GM20431 (cell line): ENCODE data around the gene STRADB.
"Not testable (repeated sequence)": the region's sequence is repeated elsewhere in the genome, so short reads cannot be mapped to it uniquely, and the experiment has no call there.

Experiments
- in situ Hi-C: fragments of 300-500 bp; cut with MseI, MboI; formaldehyde crosslinking; loops from one replicate; pipeline ENCODE4 v1.15.0; 2020; ENCODE audit warnings: low sequenced_read_pairs; ENCODE audit not compliant: unreplicated experiment

Gene STRADB

GRCh38 chr2:201429835-201430234 lies 21.7 kb upstream of the STRADB start:
- in situ Hi-C loops, result not testable (repeated sequence)

- in situ Hi-C loops, result not testable (repeated sequence)
Measured at GRCh38 chr2:201430322-201430721, 21.2 kb upstream of the STRADB start.

GRCh38 chr2:201430839-201431238 lies 20.7 kb upstream of the STRADB start:
- in situ Hi-C loops, result no loop called here

GRCh38 chr2:201432038-201432620 lies 19.4 kb upstream of the STRADB start:
- in situ Hi-C loops, result no loop called here

GRCh38 chr2:201432621-201433393 lies 18.7 kb upstream of the STRADB start:
- in situ Hi-C loops, result no loop called here

- in situ Hi-C loops, result no loop called here
Measured at GRCh38 chr2:201433394-201433995, 18.0 kb upstream of the STRADB start.

GRCh38 chr2:201436141-201436540 lies 15.4 kb upstream of the STRADB start:
- in situ Hi-C loops, result no loop called here

- in situ Hi-C loops, result not testable (repeated sequence)
Measured at GRCh38 chr2:201439336-201439922, 12.1 kb upstream of the STRADB start.

- in situ Hi-C loops, result no loop called here
Measured at GRCh38 chr2:201440182-201440581, 11.4 kb upstream of the STRADB start.

- in situ Hi-C loops, result no loop called here
Measured at GRCh38 chr2:201441409-201441808, 10.1 kb upstream of the STRADB start.

GRCh38 chr2:201444746-201445465 lies 6.6 kb upstream of the STRADB start:
- in situ Hi-C loops, result no loop called here

GRCh38 chr2:201447086-201447485 lies 4.5 kb upstream of the STRADB start:
- in situ Hi-C loops, result no loop called here

GRCh38 chr2:201448061-201448460 lies 3.5 kb upstream of the STRADB start:
- in situ Hi-C loops, result no loop called here

GRCh38 chr2:201448701-201449100 lies 2.8 kb upstream of the STRADB start:
- in situ Hi-C loops, result no loop called here

GRCh38 chr2:201450954-201451291 lies 617 bp upstream of the STRADB start:
- in situ Hi-C loops, result no loop called here

- in situ Hi-C loops, result no loop called here
Measured at GRCh38 chr2:201452058-201452921, 750 bp downstream of the STRADB start.

GRCh38 chr2:201452922-201453643 lies 1.5 kb downstream of the STRADB start:
- in situ Hi-C loops, result no loop called here

- in situ Hi-C loops, result no loop called here
Measured at GRCh38 chr2:201458381-201458780, 6.8 kb downstream of the STRADB start.

GRCh38 chr2:201460532-201460931 lies 9.0 kb downstream of the STRADB start:
- in situ Hi-C loops, result no loop called here
